GM19240 (cell line): ENCODE measurements around the gene AKR7A3.

ENCODE experiments used
- DNase-seq: peaks from one replicate; pipeline ENCODE4 v3.0.0; 2011; ENCODE audit warnings: low spot score; ENCODE audit not compliant: insufficient read length

The AKR7A3 gene

DNA sequence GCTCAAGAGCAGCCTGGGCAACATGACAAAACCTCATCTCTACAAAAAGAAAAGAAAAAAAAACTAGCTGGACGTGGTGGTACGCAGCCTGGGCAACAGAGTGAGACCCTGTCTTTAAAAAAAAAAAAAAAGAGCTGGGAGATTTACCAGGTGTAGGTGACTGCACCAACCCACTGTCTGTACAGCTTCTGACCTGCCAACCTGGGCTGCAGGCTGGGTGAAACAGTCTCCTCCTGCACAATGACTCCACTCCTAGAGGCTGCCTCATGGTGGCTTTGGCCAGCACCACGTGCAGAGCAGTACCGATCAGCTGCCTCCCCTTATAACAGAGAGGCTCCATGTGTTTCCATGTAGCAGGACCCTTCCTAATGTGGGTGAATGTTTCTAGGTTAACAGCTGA is 33.3 kb downstream of the AKR7A3 start:
- no peak for DNase-seq

GRCh38 chr1:19254416-19254815 is 34.2 kb downstream of the AKR7A3 start:
- DNase-seq: no peak

GRCh38 chr1:19251305-19252196 is 37.0 kb downstream of the AKR7A3 start, which contains the start of the genes EMC1 and MRTO4:
Gene EMC1 (minus strand): TSS chr1:19251524. CDS start chr1:19251509, 15 bp downstream.
Gene MRTO4 (plus strand): TSS chr1:19251805. CDS start chr1:19251836, 31 bp downstream.
- DNase-seq: peak; percentile 93

DNA sequence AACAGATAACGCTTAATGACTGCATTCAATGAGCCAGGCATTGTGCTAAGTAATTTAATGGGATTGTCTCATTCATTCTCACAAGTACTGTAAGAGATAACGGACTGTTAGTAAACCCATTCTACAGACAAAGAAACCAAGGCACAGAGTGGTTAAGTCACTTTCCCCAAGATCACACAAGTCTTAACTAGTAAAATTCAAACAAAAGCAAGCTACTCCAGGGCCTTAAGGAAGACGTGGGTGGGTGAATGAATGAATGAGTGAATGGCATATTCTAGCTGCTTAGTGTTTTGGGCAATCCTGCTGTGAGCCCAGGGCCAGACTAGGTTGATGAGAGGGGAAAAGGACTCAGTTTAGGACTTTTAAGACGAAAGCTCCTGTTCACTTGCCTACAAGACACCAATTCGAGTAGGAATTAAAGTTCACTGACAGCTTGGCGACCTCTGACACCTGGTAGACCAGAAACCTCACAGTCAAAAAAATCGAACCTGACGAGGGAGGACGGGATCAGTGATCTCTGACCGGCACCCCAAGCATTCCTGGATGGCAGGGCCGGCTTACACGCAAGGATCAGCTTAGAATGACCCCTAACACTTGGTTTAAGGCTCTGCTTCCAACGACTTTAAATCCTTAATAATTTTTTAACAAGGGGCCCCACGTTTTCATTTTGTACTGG is 37.8 kb downstream of the AKR7A3 start:
- DNase-seq: no peak

DNA sequence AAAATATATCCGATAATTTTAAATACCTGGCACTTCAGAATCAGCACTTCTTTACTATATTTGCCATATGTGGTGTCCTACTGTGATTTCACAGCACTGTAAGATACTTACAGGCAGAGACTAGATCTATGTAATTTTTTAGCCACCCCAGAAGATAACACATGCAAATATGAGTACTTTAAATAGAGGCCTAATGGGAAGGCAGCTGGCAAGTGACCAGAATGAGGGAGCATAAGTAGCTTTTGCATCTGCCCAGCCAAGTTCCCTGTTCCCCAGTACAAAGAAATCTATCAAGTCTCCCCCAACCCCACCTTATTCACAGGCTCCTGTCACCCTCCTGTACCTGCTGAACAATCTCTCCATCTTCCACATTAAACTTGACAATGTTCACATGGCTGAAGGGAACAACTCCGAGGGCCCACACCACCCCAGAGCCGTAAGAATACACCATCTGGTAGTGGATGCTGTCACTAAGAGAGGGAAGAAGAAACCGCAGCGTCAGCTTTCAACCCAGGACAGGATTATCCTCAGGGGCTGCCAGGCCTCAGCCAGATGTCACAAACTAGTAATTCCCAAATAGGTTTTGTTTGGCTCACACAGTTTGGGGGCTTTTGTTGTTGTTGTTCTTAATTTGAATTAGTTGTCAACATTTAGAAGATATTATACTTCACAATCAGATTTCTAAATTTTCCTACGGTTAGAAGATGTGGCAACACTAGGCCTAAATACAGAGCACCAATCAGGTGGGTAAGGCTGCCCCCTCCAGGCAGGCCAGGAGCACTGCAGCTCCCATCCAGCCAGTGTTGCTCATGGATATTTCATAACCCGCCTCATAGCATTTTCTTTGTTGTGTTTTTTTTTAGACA is 47.7 kb downstream of the AKR7A3 start:
- peak; percentile 63 for DNase-seq

DNA sequence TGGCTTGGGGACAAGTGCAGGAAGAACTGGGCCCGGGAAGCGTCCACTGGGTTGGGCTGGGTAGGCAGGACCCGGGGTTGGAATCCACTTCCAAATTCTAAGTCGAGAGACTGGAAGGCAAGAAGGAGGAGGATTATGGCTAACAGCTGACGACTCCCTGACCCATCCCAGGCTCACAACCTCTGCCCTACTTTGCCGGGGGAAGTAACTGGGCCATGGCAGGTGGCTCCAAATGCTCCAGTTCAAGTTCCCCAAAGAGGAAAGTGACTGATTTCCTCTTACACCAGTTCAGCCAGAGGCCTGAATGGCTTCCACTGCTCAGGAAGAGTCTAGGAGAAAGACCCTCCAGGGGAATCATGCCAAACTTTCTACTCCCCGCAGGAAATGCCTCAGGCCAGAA is 48.7 kb downstream of the AKR7A3 start:
- no peak for DNase-seq

GRCh38 chr1:19234224-19234623 is 54.3 kb downstream of the AKR7A3 start:
- no peak for DNase-seq
